Subcutaneous adipose tissue (tissue), 4 donors: ENCODE results near the gene PACS2. TPM values are rescaled to one million over a fixed set of nuclear protein-coding genes. Genes with fewer than 3 reads are reported as not detected.

Source experiments
- total RNA-seq, 4 donors: library from RNA; depleted of rRNA; stranded (reverse); fragments of >200 nt; gene quantifications; one replicate each; pipeline ENCODE4 v1.1.0, GENCODE V29; 2016
- TF ChIP-seq, protein P1 (sequence below): fragments of 450-650 bp; IDR thresholded peaks from one replicate; pipeline ENCODE4 v1.5.1; 2016; ENCODE audit warnings: low read depth, mild to moderate bottlenecking, control low read depth, antibody characterized with exemption, moderate library complexity

Gene PACS2
- total RNA-seq, 4 donors from 2014 or later = 37.2 to 124 (median 57.8) TPM

DNA sequence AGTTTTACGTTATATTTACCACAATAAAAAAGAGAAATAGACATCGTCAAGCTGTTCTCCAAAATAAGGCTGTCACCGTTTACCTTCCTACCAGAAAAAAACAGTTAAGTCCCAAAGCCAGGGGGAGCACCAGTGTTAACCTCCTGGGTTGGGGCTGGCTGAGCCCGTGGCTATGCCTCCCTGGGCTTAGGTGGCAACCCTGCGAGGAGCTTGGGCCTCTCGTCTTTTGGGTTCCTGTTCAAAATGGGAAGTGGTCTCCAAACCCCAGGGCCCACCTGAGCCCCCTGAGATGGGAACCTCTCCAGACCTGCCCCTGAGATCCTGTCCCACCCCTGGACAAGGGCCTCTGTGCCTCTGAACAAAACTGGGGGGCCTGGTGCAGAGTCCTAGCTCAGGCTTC, 22.9 kb downstream of the PACS2 start:
- TF ChIP-seq, protein P1, sequence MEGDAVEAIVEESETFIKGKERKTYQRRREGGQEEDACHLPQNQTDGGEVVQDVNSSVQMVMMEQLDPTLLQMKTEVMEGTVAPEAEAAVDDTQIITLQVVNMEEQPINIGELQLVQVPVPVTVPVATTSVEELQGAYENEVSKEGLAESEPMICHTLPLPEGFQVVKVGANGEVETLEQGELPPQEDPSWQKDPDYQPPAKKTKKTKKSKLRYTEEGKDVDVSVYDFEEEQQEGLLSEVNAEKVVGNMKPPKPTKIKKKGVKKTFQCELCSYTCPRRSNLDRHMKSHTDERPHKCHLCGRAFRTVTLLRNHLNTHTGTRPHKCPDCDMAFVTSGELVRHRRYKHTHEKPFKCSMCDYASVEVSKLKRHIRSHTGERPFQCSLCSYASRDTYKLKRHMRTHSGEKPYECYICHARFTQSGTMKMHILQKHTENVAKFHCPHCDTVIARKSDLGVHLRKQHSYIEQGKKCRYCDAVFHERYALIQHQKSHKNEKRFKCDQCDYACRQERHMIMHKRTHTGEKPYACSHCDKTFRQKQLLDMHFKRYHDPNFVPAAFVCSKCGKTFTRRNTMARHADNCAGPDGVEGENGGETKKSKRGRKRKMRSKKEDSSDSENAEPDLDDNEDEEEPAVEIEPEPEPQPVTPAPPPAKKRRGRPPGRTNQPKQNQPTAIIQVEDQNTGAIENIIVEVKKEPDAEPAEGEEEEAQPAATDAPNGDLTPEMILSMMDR = no peak

DNA sequence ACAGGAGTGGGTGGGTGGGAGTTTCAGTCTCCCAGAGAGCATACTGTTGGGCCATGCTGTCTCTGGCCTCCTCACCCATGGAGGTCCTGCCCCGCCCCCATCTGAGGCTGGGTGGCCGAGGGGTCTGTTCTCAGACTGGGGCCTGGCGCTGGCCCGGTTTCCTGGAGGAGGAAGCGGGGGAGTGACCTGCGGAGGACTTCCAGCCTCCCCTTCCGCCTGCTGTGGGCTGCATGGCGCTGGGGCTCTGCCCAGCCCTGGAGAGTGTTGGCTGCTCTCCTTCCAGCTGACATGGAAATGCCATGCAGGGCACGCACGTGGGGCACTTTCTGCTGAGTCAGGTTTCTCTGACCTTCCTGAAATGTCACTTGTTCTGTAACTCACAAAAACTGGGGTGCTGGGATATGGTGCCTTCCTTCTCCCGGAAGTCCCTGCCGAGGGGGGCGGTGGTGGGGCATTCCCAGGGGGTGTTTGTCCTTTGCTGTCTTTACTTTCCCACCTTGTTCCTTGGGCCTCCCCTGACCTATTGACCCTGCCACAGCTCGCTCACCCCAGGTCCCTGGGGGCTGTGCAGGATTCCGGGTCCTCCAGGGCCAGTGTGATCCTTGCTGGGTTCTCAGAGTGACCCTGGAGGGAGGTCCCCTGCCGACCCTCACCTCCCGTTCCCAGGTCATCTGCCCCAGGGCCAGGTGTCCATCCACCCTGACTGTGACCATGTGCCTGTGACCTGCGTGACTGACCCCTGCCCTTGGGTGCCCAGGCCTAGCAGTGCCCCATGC, 23.6 kb downstream of the PACS2 start:
- TF ChIP-seq, protein P1 = no peak

DNA sequence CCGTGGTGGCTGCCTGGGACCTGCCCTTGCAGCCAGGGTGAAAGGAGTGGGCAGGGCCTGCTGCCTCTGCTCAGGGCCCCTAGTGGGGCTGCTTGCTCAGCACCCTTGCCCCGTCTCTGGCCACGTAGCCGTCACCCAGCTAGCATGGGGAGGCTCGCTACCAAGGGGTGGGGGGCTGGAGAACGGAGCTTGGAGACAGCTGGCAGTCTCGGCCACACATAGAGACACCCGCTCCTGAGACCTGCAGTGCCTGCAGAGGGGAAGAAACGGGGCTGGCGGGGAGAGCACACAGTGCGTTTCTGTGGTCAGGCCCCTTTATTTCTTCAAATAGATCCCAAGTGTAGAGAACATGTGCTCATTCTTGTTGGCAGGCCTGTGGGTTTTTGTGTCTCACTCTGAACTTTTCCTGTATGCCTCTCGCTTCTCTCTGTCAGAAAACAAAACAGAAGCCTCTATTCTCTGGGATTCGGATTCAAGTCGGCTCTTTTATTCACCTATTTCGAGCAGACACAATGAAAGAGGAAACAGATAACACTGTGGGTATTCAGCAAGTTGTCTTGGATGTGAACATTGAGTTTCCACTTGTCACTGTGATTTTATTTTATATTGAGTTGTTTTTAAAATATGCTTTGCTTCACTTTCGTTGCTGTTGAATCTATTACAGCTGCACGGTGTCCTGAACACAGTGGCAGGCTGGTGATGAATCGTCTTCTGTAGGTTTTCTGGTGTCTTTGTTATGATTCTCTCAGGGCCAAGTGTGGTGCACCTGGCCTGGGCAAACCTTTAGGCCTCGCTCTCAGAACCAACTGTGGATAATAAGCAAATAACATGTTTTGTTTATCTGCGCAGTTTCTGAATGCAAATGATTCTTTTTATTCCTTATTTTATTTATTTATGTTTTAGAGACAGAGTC, 26.5 kb downstream of the PACS2 start:
- TF ChIP-seq, protein P1 = no peak

DNA sequence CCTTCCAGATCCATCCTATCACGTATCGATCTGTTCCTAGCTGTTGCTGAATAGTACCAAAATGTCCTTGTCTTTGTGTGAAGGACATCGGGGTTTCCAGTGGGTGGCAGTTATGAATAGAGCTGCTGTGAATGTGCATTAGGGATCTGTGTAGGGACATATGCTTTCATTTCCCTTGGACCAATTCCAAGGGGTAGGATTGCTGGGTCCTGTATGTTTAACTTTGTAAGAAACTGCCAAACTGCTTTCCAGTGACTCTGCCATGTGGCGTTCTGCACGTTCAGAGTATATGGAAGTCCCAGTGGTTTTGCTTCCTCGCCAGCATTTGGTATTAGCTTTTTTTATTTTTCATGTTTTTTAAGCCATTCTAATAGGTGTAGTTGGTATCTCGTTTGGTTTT, 28.6 kb downstream of the PACS2 start:
- TF ChIP-seq, protein P1 = no peak

DNA sequence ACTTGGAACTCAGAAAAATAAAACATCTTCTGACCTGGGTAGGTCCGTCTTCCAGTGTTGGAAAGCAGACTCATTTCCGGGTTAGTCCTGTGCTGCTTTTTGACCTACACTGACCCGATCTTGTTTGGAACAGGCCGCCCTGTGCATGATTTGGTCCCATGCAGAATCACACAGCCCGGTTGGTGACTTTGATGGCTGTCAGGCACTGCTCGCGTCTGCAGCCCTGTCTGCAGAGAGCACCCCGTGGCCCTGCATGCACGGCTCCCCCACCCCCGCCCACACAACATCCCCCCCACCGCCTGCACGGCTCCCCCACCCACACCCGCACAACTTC, 31.6 kb downstream of the PACS2 start:
- TF ChIP-seq, protein P1 = no peak

DNA sequence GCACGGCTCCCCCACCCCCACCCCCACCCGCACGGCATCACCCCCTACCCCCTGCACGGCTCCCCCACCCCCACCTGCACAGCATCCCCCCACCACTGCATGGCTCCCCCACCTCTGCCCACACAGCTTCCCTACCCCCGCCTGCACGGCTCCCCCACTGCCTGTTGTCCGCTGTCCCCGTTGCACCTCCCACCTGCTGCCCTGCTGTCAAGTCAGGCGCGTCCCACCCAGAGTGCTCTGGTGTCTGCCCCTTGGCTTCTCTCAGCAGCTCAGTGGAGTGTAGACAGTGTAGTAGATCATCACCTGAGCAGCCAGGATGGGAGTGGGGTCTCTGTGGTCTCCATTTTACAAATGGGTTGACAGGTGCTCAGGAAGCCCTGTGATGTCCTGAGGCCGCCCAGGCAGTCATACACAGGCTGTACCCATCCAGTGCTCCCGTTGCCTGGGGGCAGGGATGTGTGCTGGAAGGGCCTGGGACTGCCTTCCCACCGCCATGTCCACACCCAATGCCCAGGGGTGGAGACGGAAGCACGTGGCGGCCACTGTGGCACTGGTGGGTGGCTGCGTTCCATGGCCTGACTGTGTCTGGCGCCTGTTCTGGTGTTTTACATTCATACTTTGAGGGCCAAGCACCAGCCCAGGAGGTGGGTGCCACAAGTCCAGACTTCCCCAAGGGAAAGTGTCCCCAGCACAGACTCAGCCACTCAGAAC, 32.5 kb downstream of the PACS2 start:
- TF ChIP-seq, protein P1 = no peak

DNA sequence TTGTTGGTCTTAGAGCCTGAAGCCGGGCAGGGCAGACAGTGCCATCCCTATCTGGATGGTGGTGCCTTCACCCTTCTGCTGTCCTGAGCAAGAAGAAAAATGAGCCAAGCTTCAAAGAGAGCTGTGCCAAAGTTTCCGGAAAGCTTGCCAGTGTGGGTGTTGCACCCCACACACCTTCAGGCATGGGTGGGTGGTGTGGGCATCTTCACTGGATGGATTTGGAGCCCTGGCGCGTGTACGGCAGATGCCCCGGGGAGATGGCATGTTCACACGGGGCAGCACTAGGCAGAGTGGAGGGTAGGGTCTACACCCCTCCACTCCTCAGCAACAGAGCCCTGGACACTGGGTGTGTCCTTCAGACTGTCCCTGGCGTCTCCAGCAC, 33.0 kb downstream of the PACS2 start:
- TF ChIP-seq, protein P1 = no peak
